T-helper 17 cell (primary cell): ENCODE data around the gene P2RX4. TPM values are rescaled to one million over a fixed set of nuclear protein-coding genes. Genes with fewer than 3 reads are reported as not detected.

ENCODE experiments used
- ATAC-seq: fragments of 150-1000 bp; cut with Tn5 transposase; 2 replicates; pipeline ENCODE4 v1.10.0; 2021; ENCODE audit warnings: mild to moderate bottlenecking, moderate library complexity
- DNase-seq, 3 donors: peaks; one replicate each; pipeline versions ENCODE4 v3.0.0 to v3.0.0-alpha.2; 2020 to 2021
- H3K9me3 ChIP-seq: one replicate; pipeline ENCODE4 v1.7.0; 2013; ENCODE audit warnings: low read length, mild to moderate bottlenecking; ENCODE audit not compliant: control insufficient read depth, poor library complexity, severe bottlenecking
- H3K27ac Mint-ChIP-seq: one replicate; pipeline ENCODE4 v1.8.0; 2022; ENCODE audit warnings: mild to moderate bottlenecking, moderate library complexity, mixed read lengths
- H3K27me3 Mint-ChIP-seq: one replicate; pipeline ENCODE4 v1.8.0; 2022; ENCODE audit warnings: mixed read lengths
- H3K36me3 Mint-ChIP-seq: one replicate; pipeline ENCODE4 v1.8.0; 2022; ENCODE audit warnings: low read depth, mixed read lengths
- H3K4me1 Mint-ChIP-seq: one replicate; pipeline ENCODE4 v1.8.0; 2022; ENCODE audit warnings: mild to moderate bottlenecking, mixed read lengths
- H3K4me3 Mint-ChIP-seq: one replicate; pipeline ENCODE4 v1.8.0; 2022; ENCODE audit warnings: mild to moderate bottlenecking, moderate library complexity, mixed read lengths
- total RNA-seq, 4 donors: library from RNA in 2 of 4; stranded (reverse) in 2 of 4; gene quantifications; one replicate each; pipeline ENCODE4 v1.2.3 and lab custom pipeline; 2022 to 2026

Gene P2RX4
- total RNA-seq, 2 donors from 2014 or later, result 42.8 to 53.5 TPM

DNA sequence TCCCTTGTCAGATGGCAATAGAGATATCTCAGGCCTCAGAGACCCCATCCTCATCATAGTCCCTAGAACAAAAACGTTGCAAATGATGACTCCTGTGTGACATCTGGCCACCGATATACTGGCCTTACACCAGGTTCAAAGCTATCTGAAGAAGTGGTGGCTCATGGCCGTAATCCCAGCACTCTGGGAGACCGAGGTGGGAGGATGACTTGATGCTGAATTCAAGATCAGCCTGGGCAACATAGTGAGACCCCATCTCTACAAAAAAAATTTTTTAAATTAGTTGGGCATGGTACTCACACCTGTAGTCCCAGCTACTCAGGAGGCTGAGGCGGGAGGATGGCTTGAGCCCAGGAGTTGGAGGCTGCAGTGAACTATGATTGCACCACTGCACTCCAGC is 73.5 kb downstream of the P2RX4 start:
- no peak for ATAC-seq
- Mint-ChIP-seq H3K27me3 (no peaks in the 10 kb centered on the region), H3K4me3 (no peak overlapping the region), H3K4me1 (peaks cover 2% of the 10 kb centered on the region), H3K36me3 (no peaks in the 10 kb centered on the region), H3K27ac (no peak overlapping the region)
- no peak for DNase-seq
- no peaks in the 10 kb centered on the region for H3K9me3 ChIP-seq

Other genes starting within 250 kb of the P2RX4 start
- gene HNF1A, start 231.6 kb upstream of the P2RX4 start, total RNA-seq, result not detected
- gene C12orf43, start 193.6 kb upstream of the P2RX4 start, total RNA-seq, result 10 to 100 TPM; 16.1 to 17.3 TPM
- gene OASL, start 170.9 kb upstream of the P2RX4 start, total RNA-seq, result 10 to 100 TPM; 18.8 to 30.3 TPM
- 10 to 100 TPM in 1 of 2 donors, 1 to 10 TPM in 1; 6.3 to 10.4 TPM for gene P2RX7, start 77.3 kb upstream of the P2RX4 start, total RNA-seq
- gene CAMKK2, start 86.6 kb downstream of the P2RX4 start, total RNA-seq, result 10 to 100 TPM; 12.5 to 15.8 TPM
- gene ANAPC5, start 142.3 kb downstream of the P2RX4 start, total RNA-seq, result 100 to 1,000 TPM; 107 to 130 TPM
- 10 to 100 TPM; 63.8 to 63.9 TPM for gene RNF34, start 190.0 kb downstream of the P2RX4 start, total RNA-seq